ENCODE measurements around the gene CCDC178.
"Not testable (repeated sequence)": the region's sequence is repeated elsewhere in the genome, so short reads cannot be mapped to it uniquely, and the experiment has no call there.

Gene CCDC178

DNA sequence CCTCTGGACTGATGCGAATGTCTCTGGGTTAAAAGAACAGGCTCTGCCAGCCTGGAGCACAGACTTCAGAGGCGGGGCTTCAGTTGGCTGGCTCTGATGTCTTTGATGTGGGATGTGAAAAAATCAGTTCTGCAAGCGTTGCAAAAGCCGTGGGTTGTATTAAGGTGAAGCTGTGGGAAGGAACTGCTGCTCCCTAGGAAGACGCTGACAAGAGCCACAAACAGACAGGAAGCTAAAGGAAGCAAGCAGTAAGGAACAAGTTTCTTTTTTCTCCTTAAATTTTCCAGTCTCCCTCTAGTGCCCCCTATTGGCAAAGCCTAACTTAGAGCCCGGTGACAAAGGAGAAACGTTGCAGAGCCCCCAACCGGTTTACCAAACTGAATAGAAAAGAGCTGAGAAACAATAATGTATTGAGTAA, 239.0 kb downstream of the CCDC178 start:
- DNase-seq = no peak

DNA sequence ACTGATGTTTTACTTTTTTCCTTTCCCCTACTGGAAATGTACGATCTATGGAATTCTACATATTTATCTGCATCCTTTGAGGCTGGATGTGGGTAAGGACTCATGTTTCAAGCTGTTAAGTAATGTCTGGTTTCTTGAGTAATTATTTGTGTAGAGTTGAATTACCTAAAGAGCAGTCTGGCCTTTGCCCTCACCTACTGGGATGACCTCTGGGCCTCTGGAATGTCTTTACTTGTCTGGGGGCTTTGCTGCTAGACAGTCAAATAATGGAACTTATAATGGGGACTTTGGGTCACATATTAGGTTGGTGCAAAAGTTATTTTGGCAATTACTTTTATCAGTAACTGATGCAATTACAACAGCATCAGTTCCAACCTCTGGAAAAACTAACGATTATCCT, 244.7 kb downstream of the CCDC178 start:
- DNase-seq = no peak

DNA sequence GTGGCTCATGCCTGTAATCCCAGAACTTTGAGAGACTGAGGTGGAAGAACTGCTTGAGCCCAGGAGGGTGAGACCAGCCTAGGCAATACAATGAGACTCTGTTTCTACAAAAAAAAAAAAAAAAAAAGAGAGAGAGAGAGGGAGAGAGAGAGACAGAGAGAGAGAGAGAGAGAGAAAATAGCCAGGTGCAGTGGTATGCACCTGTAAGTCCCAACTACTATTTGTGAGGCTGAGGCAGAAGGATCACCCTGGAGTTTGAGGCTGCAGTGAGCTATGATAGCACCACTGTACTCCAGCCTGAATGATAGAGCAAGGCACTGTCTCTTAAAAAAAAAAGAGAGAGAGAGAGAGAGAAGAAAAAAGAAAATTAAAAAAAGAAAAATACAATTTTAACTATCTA, 245.7 kb downstream of the CCDC178 start:
- DNase-seq = no peak

DNA sequence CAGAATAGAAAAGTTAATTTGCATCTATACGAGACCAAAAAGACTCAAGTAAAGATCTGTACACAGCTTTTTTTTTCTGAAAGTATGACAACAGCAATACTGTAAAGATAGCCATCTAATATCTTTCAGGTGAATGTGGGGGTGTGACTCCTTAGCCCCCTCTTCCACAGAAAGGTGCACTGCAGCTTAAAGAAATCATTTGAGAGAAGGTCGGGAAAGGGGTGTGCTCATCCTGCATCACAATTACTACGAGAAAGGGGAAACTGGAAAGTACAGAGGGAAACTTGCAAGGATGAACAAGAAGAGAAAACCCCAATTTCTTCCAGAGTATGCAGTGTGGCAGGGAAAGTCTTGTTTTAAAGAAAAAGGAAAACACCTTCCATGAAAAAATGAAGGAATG, 255.6 kb downstream of the CCDC178 start:
- no peak for DNase-seq

DNA sequence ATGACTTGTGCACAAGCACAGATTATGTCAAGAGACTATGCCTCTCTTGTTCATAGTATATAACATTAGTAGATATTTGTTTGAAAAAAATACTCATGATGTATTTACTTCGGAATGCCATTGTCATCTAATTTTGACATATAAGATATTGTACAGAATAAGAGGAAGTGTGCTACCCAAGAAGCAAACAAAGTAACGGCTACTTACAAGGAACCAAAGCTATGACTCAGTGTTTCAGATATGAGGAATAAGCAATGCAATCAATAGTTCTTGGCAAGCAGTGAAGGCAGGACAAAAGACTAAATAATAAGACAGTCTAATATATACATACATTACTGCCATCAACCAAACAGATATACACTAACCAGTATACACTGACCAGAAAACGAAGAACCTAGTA, 256.3 kb downstream of the CCDC178 start:
- DNase-seq = no peak

DNA sequence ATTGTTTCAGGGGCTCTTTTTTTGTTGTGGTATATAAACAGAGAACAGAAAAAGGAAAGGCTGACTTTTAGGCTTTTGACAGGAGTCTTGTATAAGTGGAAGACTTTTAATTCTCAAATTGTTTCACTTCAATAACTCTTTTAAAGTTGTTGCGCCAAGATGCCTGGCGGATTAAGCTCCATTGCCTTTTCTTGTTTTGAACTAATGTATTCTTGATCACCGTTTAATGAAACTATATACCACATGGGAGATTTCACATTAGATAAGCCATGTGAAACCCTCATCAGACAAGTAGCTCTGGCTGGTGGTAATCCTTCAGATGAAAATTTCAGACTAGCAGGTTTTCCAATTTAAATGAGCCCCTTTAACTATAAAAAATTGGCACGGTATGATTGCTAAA, 257.4 kb downstream of the CCDC178 start:
- no peak for DNase-seq

DNA sequence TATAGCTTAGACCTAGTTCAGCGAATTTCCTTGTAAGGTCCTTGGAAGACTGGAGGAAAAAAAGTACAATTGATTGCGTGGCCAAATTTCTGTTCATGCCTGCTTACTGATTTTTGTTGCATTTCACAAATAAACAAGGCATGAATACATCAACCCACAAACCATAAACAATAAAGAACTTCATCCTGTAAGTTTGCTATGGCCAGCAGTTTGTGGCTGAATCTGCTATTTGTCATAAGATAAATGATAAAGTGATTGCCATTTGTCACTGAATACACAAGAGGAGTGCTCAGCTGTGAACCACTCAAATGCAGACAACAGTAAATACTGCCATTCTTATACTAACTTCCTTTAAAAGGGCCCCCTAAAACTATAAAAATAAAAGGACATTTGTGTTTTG, 259.5 kb downstream of the CCDC178 start:
- no peak for DNase-seq

DNA sequence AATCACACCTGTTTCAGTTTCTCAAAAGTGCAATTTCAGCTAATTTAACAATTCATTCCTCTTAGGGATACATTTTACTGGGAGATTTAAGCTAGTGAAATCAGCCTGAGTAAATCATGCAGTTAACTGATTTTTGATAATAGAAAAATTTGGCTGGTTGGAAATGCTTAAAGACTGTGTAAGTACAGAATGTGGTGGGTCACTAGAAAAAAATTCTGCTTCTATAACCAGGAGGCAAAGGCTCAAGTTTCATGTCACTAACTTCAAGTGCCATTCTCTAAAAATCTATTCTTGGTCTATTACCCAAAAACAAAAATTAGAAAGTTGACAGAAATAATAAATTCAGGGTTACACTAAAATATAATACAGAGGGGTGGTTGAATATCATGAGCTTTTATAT, 271.3 kb downstream of the CCDC178 start:
- no peak for DNase-seq

DNA sequence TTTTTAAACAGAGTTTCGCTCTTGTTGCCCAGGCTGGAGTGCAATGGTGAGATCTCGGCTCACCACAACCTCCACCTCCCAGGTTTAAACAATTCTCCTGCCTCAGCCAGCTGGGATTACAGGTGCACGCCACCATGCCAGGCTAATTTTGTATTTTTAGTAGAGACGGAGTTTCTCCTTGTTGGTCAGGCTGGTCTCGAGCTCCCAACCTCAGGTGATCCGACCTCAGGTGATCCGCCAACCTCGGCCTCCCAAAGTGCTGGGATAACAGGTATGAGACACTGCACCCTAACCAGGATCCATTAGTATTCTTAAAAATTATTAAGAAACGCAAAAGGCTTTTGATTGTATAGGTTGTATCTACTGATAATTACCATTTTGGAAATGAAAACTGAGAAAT, 276.4 kb downstream of the CCDC178 start:
- DNase-seq = not testable (repeated sequence)

DNA sequence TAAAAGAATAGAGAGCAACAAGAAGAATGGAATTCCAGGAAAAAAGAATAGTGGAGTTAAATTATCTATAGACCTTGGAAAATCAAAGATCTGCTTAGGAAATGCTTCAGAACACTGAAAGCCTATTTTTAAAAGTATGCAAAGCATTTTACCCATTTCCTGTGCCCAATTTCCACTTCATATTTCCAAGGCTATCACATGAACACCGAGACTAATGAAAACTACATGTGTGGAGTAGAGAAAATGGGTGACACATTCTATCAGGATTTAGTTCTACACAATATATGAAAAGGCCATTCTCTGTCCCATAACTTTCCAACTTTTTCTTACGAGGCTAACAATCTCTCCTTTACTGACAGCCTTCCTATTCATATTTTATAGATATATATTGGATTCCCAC, 279.4 kb downstream of the CCDC178 start:
- DNase-seq = no peak

DNA sequence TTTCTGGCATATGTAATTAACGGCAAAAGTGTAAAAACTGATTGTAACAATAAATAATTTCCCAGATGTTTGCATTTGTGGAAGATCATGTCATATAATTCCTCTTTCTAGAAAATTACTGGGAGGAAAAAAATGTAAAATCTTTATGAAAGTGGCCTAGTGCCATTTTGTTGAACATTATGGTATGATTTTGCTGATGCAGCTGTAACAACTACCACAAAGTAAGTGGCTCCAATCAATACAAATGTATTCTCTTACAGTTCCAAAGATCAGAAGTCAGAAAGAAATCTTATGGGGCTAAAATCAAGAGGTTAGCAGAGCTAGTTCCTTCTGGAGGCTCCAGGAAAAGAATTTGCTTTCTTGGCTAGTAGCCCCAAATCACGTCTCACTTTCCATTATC, 281.4 kb downstream of the CCDC178 start:
- DNase-seq = no peak

DNA sequence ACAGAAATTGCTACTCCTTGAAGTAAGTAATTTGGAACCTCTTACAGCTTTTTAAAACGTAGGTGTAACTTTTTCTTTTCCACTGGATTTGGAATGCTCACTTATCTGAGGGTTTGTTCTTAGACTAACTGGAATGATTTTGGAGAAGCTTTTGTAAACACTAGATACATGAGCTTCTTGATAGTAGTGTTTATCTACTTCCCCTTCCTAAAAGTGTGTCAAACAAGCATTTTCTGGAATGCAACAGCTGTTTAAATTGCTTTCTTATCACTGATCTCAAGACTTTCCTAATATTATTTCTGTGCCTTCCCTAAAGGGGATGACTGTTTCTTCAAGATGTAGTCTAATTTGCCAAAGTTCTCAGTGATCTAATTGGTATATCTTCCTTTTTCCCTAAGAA, 282.6 kb downstream of the CCDC178 start:
- no peak for DNase-seq

DNA sequence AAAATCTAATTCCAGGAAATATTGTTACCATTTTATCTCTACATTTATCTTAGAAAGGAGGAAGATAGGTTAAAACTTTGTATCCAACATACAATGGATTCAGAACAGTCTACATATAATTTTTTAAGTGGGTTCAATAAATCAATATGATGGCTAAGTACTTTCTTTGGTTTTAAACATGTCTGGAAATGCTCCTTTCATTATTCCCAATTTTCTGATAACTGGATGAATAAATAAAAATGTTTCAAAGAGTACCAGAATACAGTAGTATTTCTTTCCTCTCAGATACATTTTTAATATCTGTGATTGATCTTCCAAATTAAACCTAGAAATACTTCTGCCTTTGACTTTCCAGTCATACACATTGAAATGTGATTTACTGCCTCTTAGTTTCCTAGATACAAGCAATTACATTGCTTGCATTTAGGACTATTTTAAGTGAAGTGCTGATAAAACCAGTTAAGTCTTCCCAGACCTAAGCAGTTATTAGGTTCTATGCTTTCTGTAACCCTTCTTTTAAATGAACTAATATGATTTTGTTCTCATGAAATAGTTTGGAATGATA, 283.5 kb downstream of the CCDC178 start:
- no peak for DNase-seq

DNA sequence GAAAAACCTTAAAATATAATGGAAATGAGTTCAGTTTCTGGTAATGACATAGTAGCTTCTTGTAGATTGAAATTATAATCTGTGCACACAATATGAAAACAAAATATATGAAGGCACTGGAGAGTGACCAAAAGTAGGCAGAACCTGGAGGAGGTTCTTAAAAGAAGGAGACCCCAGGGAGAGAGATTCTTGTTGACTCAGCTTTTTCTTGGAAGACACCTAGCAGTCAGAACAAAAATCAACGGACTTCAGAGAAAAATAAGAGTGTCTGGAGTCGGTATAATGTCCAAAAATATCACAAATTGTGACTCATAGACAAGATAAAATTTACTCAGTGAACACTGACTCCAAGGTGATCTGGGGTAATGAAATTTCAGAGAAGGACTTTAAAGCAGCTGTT, 286.5 kb downstream of the CCDC178 start:
- no peak for DNase-seq

DNA sequence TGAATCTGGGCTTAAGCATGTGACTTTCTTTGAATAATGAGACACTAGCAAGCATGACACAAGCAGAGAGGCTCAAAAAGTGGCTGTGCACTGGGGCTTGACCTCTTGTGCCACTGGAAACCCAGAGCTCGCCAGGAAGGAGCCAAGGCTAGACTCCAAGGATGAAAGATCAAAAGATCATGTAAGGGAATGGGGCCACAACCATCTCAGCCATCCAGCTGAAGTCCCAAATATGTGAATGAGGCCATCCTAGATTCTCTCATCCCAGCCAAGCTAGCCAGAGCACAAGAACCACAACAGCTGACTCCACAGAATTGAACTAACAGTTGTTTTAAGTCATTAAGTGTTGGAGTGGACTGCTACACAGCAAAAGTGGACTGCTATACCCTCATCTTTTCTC, 288.1 kb downstream of the CCDC178 start:
- no peak for DNase-seq

DNA sequence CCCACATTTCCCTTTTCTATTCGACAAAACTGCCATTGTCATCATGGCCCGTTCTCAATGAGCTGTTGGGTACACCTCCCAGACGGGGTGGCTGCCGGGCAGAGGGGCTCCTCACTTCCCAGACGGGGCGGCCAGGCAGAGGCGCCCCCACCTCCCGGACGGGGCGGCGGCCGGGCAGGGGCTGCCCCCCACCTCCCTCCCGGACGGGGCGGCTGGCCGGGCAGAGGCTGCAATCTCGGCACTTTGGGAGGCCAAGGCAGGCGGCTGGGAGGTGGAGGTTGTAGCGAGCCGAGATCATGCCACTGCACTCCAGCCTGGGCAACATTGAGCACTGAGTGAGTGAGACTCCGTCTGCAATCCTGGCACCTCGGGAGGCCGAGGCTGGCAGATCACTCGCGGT, 292.7 kb downstream of the CCDC178 start:
- not testable (repeated sequence) for DNase-seq

DNA sequence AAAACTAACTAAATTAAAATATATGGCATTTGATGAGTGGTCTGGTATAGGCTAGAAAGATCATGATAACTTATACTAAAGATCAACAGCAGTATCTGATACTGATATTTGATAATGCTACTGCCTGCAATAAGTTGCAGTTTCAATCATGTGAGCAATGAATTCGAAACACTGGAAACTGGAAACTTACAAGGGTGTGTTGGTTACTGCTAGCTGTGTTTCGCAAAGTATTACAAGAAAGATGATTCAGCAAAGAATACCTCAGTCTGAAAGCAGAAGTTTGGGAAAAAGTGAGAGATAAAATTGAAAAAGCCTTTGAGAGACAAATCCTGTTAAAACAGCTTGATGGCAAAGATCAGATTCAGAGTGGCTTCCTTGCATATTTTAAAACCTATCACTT, 294.5 kb downstream of the CCDC178 start:
- no peak for DNase-seq

DNA sequence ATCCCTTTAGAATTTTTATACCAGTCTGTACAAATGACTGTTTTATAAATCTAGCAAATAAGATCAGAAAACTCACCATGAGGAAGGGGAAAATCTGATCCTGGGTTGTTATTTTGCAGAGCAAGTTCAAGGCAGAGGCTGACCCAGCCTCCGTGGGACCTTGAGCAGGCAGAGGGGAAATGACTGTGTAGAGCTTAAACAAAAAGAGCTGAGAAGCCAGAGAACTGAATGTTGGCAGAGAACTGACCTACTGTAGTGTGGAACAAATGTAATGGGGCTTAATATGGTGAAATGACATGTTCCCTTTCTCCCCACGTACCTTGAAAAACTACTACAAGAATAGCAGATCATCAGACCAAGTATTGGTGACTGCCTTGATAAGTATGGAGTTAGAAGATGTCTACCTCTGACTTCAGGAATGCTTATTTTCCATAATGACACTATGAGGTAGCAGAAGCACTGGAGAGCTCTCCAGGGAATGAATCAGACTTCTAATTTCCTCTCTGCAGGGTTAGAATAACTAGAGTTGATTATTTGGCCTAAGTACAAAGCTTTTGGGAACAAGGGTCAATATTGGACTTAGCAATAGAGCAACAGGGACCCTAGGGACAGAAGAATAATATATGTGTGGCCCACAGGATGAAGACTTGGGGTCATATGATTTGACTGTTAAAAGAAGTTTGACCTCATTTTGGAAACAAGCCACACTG, 304.4 kb downstream of the CCDC178 start:
- no peak for DNase-seq

DNA sequence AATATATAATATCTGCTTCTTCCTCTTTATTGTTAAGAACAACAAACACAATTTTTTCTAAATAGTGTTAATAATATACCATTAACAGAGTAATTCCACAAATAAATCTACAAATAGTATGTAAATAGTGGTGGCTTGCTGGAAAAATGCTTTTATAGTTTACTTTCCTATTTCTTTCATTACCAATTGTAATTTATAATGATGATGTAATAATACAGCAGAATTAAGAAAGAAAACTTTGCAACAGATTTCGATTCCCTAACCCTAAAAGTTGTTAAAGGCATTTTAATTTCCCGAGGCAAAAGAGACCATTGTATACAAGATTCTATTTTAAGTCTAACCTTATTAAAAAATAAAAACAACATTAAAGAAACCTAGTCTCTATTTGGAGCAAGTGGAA, 307.9 kb downstream of the CCDC178 start:
- no peak for DNase-seq

DNA sequence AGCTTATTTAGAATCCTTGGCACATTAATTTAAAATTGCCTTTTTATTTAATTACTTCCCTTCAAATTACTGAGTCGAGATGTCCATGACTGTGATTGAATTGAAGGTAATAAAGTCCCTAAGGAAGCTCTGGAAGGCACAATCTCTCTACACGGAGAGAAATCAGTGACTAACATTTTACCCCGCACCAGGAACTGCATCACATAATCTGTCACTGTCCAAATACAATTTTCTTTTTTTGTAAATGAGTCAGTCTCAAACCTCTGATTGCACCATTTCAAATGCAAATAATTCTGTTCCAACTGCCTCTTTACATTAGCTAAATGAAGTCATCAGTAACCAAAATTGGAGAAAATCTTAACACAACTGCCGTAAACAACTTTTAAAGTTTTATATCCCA, 311.9 kb downstream of the CCDC178 start:
- DNase-seq = no peak

DNA sequence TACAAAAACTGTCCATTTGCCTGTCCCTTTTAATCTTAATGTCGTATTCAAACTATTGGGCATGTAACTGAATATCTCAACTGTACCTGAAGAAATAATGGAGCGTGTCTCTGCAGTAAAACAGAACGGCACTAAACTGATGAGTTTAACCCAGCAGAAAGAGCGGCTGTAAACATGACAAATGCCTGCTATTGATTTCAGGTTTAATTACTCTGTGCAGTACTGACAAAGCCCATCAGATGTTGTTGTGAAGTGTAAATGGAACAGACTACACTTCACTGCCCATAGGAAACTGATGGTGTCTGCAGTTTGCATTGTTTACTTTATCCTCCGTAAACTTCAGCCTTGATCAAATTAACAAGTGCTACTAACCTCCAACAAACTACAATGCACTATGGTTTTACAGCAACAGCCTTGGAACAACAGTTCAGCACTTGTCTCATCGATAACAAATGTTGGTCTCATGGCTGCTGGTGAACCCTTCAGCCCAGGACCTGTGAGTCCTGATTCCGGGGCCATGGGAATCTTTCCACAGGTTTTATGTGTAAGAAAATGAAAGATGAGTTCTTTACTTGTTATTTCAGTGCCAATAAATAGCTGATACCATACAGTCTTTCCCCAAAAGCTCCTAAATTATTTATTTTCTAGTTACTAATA, 316.5 kb downstream of the CCDC178 start:
- DNase-seq = no peak

DNA sequence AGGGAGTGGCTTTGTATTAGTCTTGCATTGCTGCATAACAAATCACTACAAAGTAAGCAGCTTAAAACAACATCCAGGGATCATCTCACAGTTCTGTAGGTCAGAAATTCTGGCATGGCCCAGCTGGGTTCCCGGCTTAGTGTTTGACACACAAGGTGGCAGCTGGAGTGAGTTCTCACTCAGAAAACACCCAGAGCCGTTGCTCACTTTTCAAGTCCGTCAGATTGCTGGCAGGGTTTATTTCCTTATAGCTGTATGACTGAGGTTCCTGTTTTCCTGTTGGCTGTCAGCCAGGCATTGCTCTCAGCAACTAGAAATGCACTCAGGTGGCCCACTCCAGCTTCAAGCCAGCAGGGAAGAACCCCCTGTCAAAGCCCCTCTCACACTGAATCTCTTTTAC, 324.1 kb downstream of the CCDC178 start:
- no peak for DNase-seq

DNA sequence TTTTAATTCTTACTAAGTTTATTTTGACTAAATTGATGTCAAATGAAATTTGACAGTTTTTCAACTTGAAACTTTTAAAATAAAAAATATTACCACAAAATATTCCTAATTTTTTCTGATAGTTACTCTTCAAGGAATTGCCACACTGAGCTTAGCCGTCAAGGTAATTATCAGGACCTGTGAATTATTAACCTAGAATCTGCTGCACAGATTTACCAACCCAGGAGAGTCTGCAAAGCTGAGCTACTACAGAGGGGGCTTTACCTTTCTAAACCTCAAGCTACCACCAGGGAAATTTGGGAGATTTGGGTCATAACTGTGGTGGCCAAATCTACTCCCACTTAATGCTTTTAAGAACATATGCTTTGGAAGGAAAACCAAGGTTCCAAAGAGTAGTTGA, 324.6 kb downstream of the CCDC178 start:
- no peak for DNase-seq

DNA sequence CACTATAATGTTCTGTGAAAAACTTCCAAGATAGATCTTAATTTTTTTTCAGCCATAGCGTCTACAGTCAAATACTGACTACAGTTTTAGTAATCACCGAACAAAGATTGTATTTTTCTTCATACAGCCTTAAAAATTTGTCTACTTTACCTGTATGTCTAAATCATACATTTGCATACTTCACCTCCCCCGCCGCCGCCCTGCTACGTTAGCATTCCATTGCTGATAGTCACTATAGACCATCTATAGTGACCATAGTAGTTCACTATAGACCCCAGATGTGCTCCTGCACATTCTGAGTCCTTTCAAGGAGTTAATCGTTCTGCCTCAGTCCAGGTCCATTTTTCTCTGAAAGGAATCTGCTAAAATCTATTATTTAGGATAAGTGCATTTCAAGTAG, 325.0 kb downstream of the CCDC178 start:
- DNase-seq = no peak

DNA sequence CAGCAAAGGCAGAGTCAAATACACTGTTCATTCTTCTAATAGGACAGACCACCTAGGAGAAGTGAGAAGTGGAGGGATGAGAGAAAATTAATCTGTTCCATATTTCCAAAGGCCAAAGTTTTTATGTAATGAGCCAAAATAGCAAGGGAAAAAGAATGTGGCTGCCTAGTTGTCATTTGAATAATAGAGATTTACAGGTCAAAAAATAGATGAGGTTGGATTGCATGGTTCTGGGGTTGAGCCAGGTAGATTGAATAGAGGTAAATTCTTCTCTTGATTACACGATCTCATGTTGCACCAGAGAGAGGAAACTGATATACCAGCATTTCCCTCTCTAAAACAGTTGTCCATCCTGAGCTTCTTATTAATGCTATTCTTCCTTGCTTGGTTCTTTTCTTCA, 325.8 kb downstream of the CCDC178 start:
- DNase-seq = no peak
